ENCODE results near the gene GPR85. TPM values are rescaled to one million over a fixed set of nuclear protein-coding genes. Genes with fewer than 3 reads are reported as not detected.

The GPR85 gene
- total RNA-seq = 1.8 and 2.3 TPM in 2 replicates

GRCh38 chr7:113086431-113086888, at the start of gene GPR85:
TSS of gene GPR85 (minus strand) at chr7:113086827. CDS start at chr7:113084721, 2,106 bp downstream.

GRCh38 chr7:113118074-113118959, 31.7 kb upstream of the GPR85 start, which contains the start of gene SMIM30:
TSS of gene SMIM30 (minus strand) at chr7:113118554. CDS start at chr7:113117578, 976 bp downstream.

Other genes with a start within 250 kb of the GPR85 start
- 51.6 and 59.5 TPM in 2 replicates for gene SMIM30, start 31.7 kb upstream of the GPR85 start, total RNA-seq